Subcutaneous adipose tissue (tissue), 4 donors: ENCODE measurements around the gene MSI2. TPM values are rescaled to one million over a fixed set of nuclear protein-coding genes. Genes with fewer than 3 reads are reported as not detected.

ENCODE experiments used
- CTCF ChIP-seq: fragments of 450-650 bp; IDR thresholded peaks from one replicate; pipeline ENCODE4 v1.5.1; 2016; ENCODE audit warnings: low read depth, mild to moderate bottlenecking, control low read depth, antibody characterized with exemption, moderate library complexity
- total RNA-seq, 4 donors: library from RNA; depleted of rRNA; stranded (reverse); fragments of >200 nt; gene quantifications; one replicate each; pipeline ENCODE4 v1.1.0, GENCODE V29; 2016

Gene MSI2
- total RNA-seq, 4 donors from 2014 or later, result 9.5 to 12.9 (median 10.9) TPM

GRCh38 chr17:57697197-57697596, 440.9 kb downstream of the MSI2 start:
- no peak for TF ChIP-seq CTCF

- no peak for TF ChIP-seq CTCF
Measured at GRCh38 chr17:57697891-57698711, 441.8 kb downstream of the MSI2 start.

GRCh38 chr17:57699751-57700219, 443.5 kb downstream of the MSI2 start:
- TF ChIP-seq CTCF, result no peak

- TF ChIP-seq CTCF, result no peak
Measured at GRCh38 chr17:57701124-57701523, 444.8 kb downstream of the MSI2 start.

- no peak for TF ChIP-seq CTCF
Measured at GRCh38 chr17:57703273-57703672, 446.9 kb downstream of the MSI2 start.

- TF ChIP-seq CTCF, result no peak
Measured at GRCh38 chr17:57704448-57704847, 448.1 kb downstream of the MSI2 start.

- TF ChIP-seq CTCF, result no peak
Measured at GRCh38 chr17:57705921-57706695, 449.8 kb downstream of the MSI2 start.
